Parathyroid adenoma (tissue), 2 donors: ENCODE results near the gene NFIC.

Experiments used
- H2AFZ ChIP-seq: fragments of 300-600 bp; sonication (generic); one replicate; pipeline ENCODE4 v1.7.0; 2017; ENCODE audit warnings: antibody characterized with exemption, mild to moderate bottlenecking
- H3K27ac ChIP-seq: fragments of 300-600 bp; sonication (generic); one replicate; pipeline ENCODE4 v1.7.0; 2017
- H3K27me3 ChIP-seq: fragments of 300-600 bp; sonication (generic); one replicate; pipeline ENCODE4 v1.7.0; 2017; ENCODE audit warnings: low read length; ENCODE audit not compliant: control insufficient read depth, insufficient read depth
- H3K36me3 ChIP-seq: fragments of 300-600 bp; sonication (generic); one replicate; pipeline ENCODE4 v1.7.0; 2017; ENCODE audit warnings: low read length; ENCODE audit not compliant: control insufficient read depth, insufficient read depth
- H3K4me1 ChIP-seq: fragments of 300-600 bp; sonication (generic); one replicate; pipeline ENCODE4 v1.7.0; 2017; ENCODE audit warnings: control low read depth
- H3K4me2 ChIP-seq: fragments of 300-600 bp; sonication (generic); one replicate; pipeline ENCODE4 v1.7.0; 2017; ENCODE audit warnings: low read length
- H3K4me3 ChIP-seq: fragments of 300-600 bp; sonication (generic); one replicate; pipeline ENCODE4 v1.7.0; 2017; ENCODE audit warnings: low read depth, low read length
- H3K79me2 ChIP-seq: fragments of 300-600 bp; sonication (generic); one replicate; pipeline ENCODE4 v1.7.0; 2017; ENCODE audit warnings: control low read depth
- H3K9ac ChIP-seq: fragments of 300-600 bp; sonication (generic); one replicate; pipeline ENCODE4 v1.7.0; 2017; ENCODE audit warnings: mild to moderate bottlenecking
- H3K9me3 ChIP-seq: fragments of 300-600 bp; sonication (generic); one replicate; pipeline ENCODE4 v1.7.0; 2017; ENCODE audit warnings: low read length; ENCODE audit not compliant: control insufficient read depth
- TF ChIP-seq, protein P1 (sequence below): fragments of 300-600 bp; sonication (generic); IDR thresholded peaks from one replicate; pipeline ENCODE4 v1.7.0; 2017; ENCODE audit warnings: antibody characterized with exemption, mild to moderate bottlenecking
- donor health status: primary hyperparathyroidism.

The NFIC gene

DNA sequence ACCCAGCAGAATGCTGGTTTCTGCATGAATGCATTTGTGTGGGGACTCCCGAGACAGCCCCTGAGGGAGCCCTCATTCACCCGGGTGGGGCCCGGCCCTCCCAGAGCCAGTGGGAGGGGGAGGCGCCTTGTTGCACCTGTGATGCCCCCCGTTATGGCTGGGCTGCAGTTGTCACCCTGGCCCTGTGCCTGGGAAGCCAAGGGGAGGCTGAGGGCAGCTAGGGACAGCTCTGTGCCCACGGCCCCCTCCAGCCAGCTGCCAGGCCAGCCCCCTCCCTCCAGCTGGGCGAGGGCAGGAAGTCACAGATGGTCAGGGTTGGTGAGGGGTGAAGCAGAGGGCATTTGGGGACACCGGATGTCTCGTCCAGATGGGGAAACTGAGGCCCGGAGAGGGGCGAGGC, 26.1 kb downstream of the NFIC start:
- Histone ChIP-seq H3K27ac (no peak overlapping the region), H3K4me1 (peaks cover 30% of the 10 kb centered on the region), H3K4me3 (no peak overlapping the region), H3K79me2 (peaks cover 74% of the 10 kb centered on the region), H3K4me2 (no peak overlapping the region), H3K36me3 (no peaks in the 10 kb centered on the region), H3K27me3 (no peaks in the 10 kb centered on the region), H2AFZ (no peak overlapping the region), H3K9me3 (no peaks in the 10 kb centered on the region), H3K9ac (no peak overlapping the region)
- TF ChIP-seq, protein P1, sequence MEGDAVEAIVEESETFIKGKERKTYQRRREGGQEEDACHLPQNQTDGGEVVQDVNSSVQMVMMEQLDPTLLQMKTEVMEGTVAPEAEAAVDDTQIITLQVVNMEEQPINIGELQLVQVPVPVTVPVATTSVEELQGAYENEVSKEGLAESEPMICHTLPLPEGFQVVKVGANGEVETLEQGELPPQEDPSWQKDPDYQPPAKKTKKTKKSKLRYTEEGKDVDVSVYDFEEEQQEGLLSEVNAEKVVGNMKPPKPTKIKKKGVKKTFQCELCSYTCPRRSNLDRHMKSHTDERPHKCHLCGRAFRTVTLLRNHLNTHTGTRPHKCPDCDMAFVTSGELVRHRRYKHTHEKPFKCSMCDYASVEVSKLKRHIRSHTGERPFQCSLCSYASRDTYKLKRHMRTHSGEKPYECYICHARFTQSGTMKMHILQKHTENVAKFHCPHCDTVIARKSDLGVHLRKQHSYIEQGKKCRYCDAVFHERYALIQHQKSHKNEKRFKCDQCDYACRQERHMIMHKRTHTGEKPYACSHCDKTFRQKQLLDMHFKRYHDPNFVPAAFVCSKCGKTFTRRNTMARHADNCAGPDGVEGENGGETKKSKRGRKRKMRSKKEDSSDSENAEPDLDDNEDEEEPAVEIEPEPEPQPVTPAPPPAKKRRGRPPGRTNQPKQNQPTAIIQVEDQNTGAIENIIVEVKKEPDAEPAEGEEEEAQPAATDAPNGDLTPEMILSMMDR = no peak

DNA sequence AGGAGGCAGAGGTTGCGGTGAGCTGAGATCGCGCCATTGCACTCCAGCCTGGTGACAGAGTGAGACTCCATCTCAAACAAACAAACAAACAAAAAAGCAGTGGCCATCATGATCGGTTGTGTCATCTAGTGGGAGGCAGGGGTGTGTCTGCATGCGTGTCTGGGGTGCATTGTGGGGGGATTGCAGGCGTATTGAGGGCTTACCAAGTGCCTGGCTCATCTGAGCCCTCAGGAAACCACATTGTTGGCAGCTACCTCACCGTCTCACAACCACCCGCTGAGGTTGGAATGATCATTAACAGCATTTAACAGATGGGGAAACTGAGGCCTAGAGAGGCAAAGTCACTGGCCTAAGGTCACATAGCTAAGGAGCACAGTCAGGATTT, 30.5 kb downstream of the NFIC start:
- Histone ChIP-seq H3K4me3 (no peak overlapping the region), H3K9me3 (no peaks in the 10 kb centered on the region), H3K9ac (no peak overlapping the region), H3K79me2 (peaks cover 61% of the 10 kb centered on the region), H3K36me3 (no peaks in the 10 kb centered on the region), H3K27ac (peak overlapping the region; percentile 81), H3K27me3 (no peaks in the 10 kb centered on the region), H3K4me2 (peak overlapping the region; percentile 66), H3K4me1 (peaks cover 16% of the 10 kb centered on the region), H2AFZ (no peak overlapping the region)
- TF ChIP-seq, protein P1 = no peak

DNA sequence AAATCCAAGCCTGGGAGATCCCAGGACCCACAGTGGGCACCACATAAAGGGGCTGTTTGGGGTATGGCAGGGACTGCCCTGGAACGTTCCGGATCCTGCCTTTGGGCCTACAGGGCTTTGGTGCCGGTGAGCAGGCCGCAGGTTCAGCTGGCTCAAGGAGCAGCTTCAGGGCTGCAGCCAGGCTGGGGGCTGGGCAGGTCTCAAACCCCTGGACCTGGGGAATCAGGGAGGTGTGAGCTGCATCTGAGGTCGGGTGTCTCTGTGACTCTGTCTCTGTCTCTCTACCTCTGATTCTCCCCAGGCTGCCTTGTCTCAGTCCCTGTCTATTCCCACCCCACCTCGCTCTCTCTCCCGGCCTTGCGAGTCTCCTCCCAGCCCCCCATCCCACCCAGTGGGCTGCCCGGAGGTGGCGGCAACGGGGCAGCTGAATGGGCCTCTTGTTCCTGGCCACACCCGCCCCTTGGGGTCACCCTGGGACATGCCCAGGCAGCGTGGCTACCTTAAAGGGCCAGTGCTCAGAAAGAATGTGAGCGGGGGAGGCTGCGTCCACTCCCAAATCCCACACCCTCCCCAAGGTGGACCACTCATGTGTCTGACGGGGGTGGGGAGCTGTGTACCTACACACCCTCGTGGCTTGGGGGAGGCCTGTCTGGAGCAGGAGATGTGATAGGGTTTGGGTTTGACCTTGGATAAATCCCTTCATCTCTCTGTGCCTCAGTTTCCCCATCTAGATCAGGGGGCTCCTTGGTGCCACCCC, 31.1 kb downstream of the NFIC start:
- peaks cover 58% of the 10 kb centered on the region for H3K79me2 ChIP-seq
- no peaks in the 10 kb centered on the region for H3K9me3 ChIP-seq
- peak overlapping the region; percentile 81 for H3K27ac ChIP-seq
- peak overlapping the region; percentile 66 for H3K4me2 ChIP-seq
- H3K4me3 ChIP-seq = no peak overlapping the region
- no peaks in the 10 kb centered on the region for H3K27me3 ChIP-seq
- no peak overlapping the region for H2AFZ ChIP-seq
- H3K9ac ChIP-seq = no peak overlapping the region
- no peaks in the 10 kb centered on the region for H3K36me3 ChIP-seq
- TF ChIP-seq, protein P1 = no peak
- peaks cover 16% of the 10 kb centered on the region for H3K4me1 ChIP-seq

DNA sequence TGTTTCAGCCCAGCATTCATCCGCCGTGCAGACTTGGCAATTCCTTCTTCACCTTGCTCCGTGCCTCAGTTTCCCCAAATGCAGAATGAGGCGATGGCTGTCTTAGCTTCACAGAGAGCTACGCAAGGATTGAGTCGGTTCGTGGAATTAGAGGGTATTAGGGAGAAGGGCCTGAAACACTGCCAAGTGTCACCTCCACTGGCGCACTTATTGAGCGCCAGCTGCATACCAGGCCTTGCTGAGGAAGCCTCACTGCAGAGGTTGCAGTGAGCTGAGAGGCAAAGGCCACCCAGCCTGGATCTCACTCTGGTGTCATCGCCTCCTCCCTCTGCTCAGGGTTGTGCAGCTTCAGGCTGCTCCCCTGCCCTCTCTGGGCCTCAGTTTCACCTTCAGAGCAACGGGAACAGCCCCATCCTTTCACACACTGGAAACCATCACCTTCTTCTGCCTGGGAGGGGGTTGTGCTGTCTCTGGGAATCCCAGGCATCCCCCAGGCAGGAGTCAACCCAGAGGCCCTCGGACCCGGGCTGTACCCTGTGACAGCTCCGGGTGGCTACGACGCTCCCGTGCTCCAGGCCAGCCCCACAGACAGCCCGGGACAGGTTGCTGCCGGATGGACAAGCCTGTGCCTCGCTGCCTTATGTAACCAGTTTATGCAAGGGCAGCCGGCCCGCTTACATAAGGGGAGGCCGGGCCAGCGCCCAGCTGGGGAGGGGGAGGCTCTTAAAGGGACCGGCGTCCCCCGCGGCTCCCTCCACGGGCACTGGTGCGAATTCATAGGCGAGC, 31.9 kb downstream of the NFIC start:
- H3K79me2 ChIP-seq = peaks cover 56% of the 10 kb centered on the region
- TF ChIP-seq, protein P1 = no peak
- H3K27ac ChIP-seq = peak overlapping the region; percentile 81
- peak overlapping the region; percentile 36 for H3K4me3 ChIP-seq
- no peak overlapping the region for H2AFZ ChIP-seq
- no peaks in the 10 kb centered on the region for H3K36me3 ChIP-seq
- H3K9ac ChIP-seq = no peak overlapping the region
- no peaks in the 10 kb centered on the region for H3K27me3 ChIP-seq
- peaks cover 24% of the 10 kb centered on the region for H3K4me1 ChIP-seq
- peak overlapping the region; percentile 66 for H3K4me2 ChIP-seq
- H3K9me3 ChIP-seq = no peaks in the 10 kb centered on the region
